Suprapubic skin (tissue), 4 donors: Measurements from ENCODE around the gene EXOC3L4.

Experiments
- CTCF ChIP-seq, 2 donors: fragments of 200-600 bp in 1 of 2; fragments of 450-650 bp in 1 of 2; sonication (generic) in 1 of 2; IDR thresholded peaks; one replicate each; pipeline ENCODE4 v1.5.1; 2016 to 2019; ENCODE audit warnings: antibody characterized with exemption in 2 of 2, mild to moderate bottlenecking in 1 of 2, moderate library complexity in 1 of 2
- EP300 ChIP-seq: sonication (generic); formaldehyde crosslinking; IDR thresholded peaks from one replicate; pipeline ENCODE4 v1.6.1; 2017; ENCODE audit warnings: antibody characterized with exemption
- POLR2A ChIP-seq, 2 donors: fragments of 450-650 bp; IDR thresholded peaks; one replicate each; pipeline ENCODE4 v1.6.1; 2017; ENCODE audit warnings: antibody characterized with exemption in 2 of 2, mild to moderate bottlenecking in 2 of 2, moderate library complexity in 2 of 2
- POLR2AphosphoS5 ChIP-seq, 3 donors: sonication (generic); formaldehyde crosslinking; IDR thresholded peaks; one replicate each; pipeline ENCODE4 v1.6.1; 2017; ENCODE audit warnings: antibody characterized with exemption in 3 of 3

- TF ChIP-seq POLR2AphosphoS5 (IDR thresholded peaks at IDR 0.05): no peak
- TF ChIP-seq CTCF (IDR thresholded peaks at IDR 0.05): no peak
- no peak for TF ChIP-seq POLR2A (IDR thresholded peaks at IDR 0.05)
- TF ChIP-seq EP300: no peak
Measured at GRCh38 chr14:103081951-103082350, 12.6 kb upstream of the EXOC3L4 start.
